Mucosa of descending colon (tissue), 3 donors: ENCODE data around the gene RSU1. TPM values are rescaled to one million over a fixed set of nuclear protein-coding genes. Genes with fewer than 3 reads are reported as not detected.

Experiments
- ATAC-seq: fragments of 200-7000 bp; cut with Tn5 transposase; one replicate; pipeline ENCODE4 v1.9.1; 2020; ENCODE audit warnings: mild to moderate bottlenecking, moderate library complexity
- DNase-seq, 3 donors: peaks; one replicate each; pipeline ENCODE4 v3.0.0-alpha.2; 2020
- H3K36me3 ChIP-seq: fragments of 200-600 bp; one replicate; pipeline ENCODE4 v1.8.0; 2021; ENCODE audit warnings: low read depth, mild to moderate bottlenecking
- H3K4me1 ChIP-seq: fragments of 200-600 bp; one replicate; pipeline ENCODE4 v1.8.0; 2021; ENCODE audit warnings: low read depth, mild to moderate bottlenecking
- H3K4me3 ChIP-seq: fragments of 200-600 bp; one replicate; pipeline ENCODE4 v1.8.0; 2021; ENCODE audit warnings: mild to moderate bottlenecking
- H3K9me3 ChIP-seq: fragments of 200-600 bp; one replicate; pipeline ENCODE4 v1.8.0; 2021; ENCODE audit warnings: mild to moderate bottlenecking
- intact Hi-C, 2 donors: fragments of 100-400 bp; cut with DNase I in 1 of 2; cut with micrococcal nuclease in 1 of 2; formaldehyde crosslinking; loops; one replicate each; pipeline versions ENCODE4 v1.11.0 to v1.11.1; 2022; cut with DNase I, micrococcal nuclease
- total RNA-seq, 3 donors: library from RNA; stranded (reverse); fragmentation: NEBNext Ultra II Directional in 2 of 3; extraction: Animal tissue kit (Norgen Biotek cat#: 25700) in 2 of 3; gene quantifications; one replicate each; pipeline versions ENCODE4 v1.2.1 to v1.2.4, GENCODE V29; 2021 to 2023
- TF ChIP-seq, protein P1 (sequence below): fragments of 200-600 bp; IDR thresholded peaks from one replicate; pipeline ENCODE4 v1.8.0; 2022; ENCODE audit warnings: antibody characterized with exemption, mild to moderate bottlenecking
- donor health status: DM: no; HTN: no; CAD: no; lungs with moderate emphysema.
- donor health status: DM: no; HTN: no; CAD: no.
- donor health status: DM: no; HTN: yes; CAD: no.

RSU1 gene
- total RNA-seq, 3 donors from 2014 or later: 67.2 to 94.8 (median 74.1) TPM

DNA sequence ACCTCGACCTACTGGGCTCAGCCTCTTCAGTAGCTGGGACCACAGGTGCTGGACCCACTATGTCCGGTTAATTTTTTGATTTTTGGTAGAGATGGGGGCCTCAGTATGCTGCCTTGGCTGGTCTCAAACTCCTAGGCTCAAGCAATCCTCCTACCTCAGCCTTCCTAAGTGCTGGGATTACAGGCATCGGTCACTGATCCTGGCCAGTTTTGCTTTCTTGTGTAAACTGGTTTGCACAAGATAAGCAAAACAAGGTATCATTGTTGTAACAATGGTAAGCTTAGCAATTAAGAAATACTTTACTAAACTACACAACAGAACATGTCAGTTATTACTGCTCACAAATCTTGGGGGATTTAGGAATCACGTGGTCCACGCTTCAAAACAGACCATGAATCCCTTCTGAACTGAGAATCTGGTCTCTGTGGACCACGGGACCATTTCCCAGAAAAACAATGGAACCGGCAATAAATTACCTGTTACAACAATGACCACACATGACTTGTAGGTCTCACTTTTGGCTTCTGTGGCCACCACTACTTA is 36.8 kb downstream of the RSU1 start:
- Histone ChIP-seq H3K4me3 (no peak overlapping the region), H3K9me3 (no peaks in the 10 kb centered on the region), H3K4me1 (peaks cover 3% of the 10 kb centered on the region), H3K36me3 (no peaks in the 10 kb centered on the region)
- ATAC-seq (no peak), DNase-seq (no peak)
- intact Hi-C loops: no loop called here
- TF ChIP-seq, protein P1, sequence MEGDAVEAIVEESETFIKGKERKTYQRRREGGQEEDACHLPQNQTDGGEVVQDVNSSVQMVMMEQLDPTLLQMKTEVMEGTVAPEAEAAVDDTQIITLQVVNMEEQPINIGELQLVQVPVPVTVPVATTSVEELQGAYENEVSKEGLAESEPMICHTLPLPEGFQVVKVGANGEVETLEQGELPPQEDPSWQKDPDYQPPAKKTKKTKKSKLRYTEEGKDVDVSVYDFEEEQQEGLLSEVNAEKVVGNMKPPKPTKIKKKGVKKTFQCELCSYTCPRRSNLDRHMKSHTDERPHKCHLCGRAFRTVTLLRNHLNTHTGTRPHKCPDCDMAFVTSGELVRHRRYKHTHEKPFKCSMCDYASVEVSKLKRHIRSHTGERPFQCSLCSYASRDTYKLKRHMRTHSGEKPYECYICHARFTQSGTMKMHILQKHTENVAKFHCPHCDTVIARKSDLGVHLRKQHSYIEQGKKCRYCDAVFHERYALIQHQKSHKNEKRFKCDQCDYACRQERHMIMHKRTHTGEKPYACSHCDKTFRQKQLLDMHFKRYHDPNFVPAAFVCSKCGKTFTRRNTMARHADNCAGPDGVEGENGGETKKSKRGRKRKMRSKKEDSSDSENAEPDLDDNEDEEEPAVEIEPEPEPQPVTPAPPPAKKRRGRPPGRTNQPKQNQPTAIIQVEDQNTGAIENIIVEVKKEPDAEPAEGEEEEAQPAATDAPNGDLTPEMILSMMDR: no peak

DNA sequence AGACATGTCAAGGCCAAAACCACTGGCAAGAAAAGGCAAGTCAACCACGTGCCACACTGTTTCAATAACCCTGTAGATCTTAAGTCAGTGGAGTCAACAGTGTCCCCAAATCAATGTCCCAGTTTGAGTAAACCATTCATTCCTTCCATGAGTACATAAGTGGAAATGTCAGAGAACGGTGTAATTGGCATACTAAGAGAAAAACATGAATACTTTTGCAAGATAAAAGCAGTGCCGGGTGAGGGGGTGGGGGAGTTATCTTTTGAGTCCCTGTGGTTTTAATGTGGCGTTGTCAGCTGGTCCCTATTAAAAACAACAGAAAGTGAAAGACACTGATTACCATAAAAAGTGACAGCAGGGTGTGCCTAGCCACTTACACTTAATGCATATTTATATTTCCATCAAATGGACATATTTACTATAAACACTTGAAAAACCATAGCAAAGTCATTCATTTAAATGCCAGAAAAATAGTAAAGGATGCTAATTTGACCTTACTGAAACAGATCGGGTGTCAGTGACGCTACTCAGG is 37.8 kb downstream of the RSU1 start:
- ATAC-seq: no peak

DNA sequence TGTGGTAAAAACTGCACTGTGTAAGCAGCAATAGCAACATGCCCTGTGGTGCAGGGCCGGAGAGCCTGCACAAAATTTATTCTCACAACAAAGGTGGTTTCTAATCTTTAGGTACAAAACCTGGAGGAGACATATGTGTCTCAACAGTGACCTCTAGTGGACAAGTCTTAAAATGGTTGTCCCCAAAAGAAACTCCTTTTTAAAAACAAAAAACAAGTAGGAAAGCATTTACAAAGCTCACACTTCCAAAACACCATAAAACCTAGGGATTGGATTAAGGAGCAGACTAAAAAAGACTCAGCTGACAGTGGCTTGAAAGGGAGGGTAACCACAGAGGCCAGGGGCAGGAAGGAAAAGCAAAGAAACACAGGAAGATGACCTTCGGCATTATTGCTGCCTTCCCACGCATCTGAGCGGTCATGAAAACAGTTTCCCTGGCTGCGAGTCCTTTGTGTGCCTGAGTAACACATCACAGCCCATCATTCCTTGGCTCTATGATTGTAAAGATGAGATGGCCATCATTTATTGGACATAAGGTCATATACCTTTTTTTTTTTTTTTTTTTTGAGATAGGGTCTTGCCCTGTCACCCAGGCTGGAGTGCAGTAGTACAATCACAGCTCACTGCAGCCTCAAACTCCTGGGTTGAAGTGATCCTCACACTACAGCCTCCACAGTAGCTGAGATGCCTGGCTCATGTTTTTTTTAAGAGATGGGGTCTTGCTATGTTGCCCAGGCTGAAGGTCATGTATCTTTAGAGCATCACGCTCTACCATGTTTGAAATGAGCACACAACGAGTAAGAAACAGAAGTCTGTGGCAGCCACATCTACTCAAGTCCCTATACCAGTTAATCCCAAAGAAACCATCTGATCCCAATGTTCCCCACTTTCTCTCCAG is 39.5 kb downstream of the RSU1 start:
- peak in 1 of 3 donors; percentile 20 for DNase-seq
- ATAC-seq: peak; percentile 88
- intact Hi-C loops: loop anchor here (5.0 to 10.0 kb wide), 2 partner anchors 873 to 875 kb away; no protein-coding TSS in a partner anchor

More for the DNA sequence above, 37.8 kb downstream of the RSU1 start:
- DNase-seq: no peak
- TF ChIP-seq, protein P1: no peak
- Histone ChIP-seq H3K4me3 (no peak overlapping the region), H3K9me3 (no peaks in the 10 kb centered on the region), H3K36me3 (no peaks in the 10 kb centered on the region), H3K4me1 (peaks cover 3% of the 10 kb centered on the region)
- intact Hi-C loops: loop anchor here (5.0 to 10.0 kb wide), 2 partner anchors 875 to 877 kb away; no protein-coding TSS in a partner anchor

GRCh38 chr10:16776896-16777295 is 40.3 kb downstream of the RSU1 start:
- Histone ChIP-seq H3K4me3 (no peak overlapping the region), H3K9me3 (no peaks in the 10 kb centered on the region), H3K4me1 (peaks cover 3% of the 10 kb centered on the region), H3K36me3 (no peaks in the 10 kb centered on the region)
- ATAC-seq: no peak
- intact Hi-C loops: loop anchor here (5.0 to 10.0 kb wide), 2 partner anchors 872 to 875 kb away; no protein-coding TSS in a partner anchor
- TF ChIP-seq, protein P1: no peak
- no peak for DNase-seq

More for the DNA sequence above, 39.5 kb downstream of the RSU1 start:
- TF ChIP-seq, protein P1: peak; percentile 38
- Histone ChIP-seq H3K9me3 (no peaks in the 10 kb centered on the region), H3K4me1 (peaks cover 3% of the 10 kb centered on the region), H3K36me3 (no peaks in the 10 kb centered on the region), H3K4me3 (no peak overlapping the region)

GRCh38 chr10:16773334-16773733 is 43.9 kb downstream of the RSU1 start:
- intact Hi-C loops: loop anchor here in 1 of 2 donors (10.0 kb wide), 1 partner anchor 869 kb away; no protein-coding TSS in a partner anchor
- DNase-seq (no peak), ATAC-seq (no peak)
- Histone ChIP-seq H3K9me3 (no peaks in the 10 kb centered on the region), H3K4me3 (no peak overlapping the region), H3K36me3 (no peaks in the 10 kb centered on the region), H3K4me1 (peaks cover 3% of the 10 kb centered on the region)
- TF ChIP-seq, protein P1: no peak
